LNCaP clone FGC (cell line): Measurements from ENCODE around the gene PLAAT1.

Source experiments
- DNase-seq: peaks from one replicate; pipeline ENCODE4 v3.0.0-alpha.2; 2011; ENCODE audit warnings: low read depth
- H3K4me3 ChIP-seq: 2 replicates; pipeline ENCODE4 v1.5.1; 2011; ENCODE audit warnings: mild to moderate bottlenecking, low read depth, low read length, control low read depth
- TF ChIP-seq, protein P1 (sequence below): IDR thresholded peaks from 2 replicates; pipeline ENCODE4 v1.5.1; 2012; ENCODE audit warnings: mild to moderate bottlenecking; ENCODE audit not compliant: control insufficient read depth, insufficient read depth; ENCODE audit errors: extremely low read depth

Gene PLAAT1

DNA sequence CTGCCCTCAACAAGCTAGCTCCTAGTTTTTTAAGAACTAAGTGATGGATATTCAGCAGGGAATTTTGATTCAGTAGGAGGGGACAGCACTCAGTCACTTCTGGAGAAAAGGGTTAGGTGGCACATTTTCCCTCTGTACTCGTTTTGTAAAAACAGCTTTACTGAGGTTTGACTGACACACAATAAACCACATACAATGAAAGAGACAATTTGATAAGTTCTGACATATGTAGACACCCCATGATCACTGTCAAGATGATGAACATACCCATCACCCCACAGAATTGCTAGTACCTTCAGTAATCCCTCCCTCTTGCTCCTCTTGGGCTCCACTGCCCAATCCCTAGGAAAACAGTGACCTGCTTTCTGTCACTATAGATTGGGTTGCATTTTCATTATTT is 29.0 kb upstream of the PLAAT1 start:
- no peak overlapping the region for H3K4me3 ChIP-seq
- no peak for DNase-seq
- TF ChIP-seq, protein P1, sequence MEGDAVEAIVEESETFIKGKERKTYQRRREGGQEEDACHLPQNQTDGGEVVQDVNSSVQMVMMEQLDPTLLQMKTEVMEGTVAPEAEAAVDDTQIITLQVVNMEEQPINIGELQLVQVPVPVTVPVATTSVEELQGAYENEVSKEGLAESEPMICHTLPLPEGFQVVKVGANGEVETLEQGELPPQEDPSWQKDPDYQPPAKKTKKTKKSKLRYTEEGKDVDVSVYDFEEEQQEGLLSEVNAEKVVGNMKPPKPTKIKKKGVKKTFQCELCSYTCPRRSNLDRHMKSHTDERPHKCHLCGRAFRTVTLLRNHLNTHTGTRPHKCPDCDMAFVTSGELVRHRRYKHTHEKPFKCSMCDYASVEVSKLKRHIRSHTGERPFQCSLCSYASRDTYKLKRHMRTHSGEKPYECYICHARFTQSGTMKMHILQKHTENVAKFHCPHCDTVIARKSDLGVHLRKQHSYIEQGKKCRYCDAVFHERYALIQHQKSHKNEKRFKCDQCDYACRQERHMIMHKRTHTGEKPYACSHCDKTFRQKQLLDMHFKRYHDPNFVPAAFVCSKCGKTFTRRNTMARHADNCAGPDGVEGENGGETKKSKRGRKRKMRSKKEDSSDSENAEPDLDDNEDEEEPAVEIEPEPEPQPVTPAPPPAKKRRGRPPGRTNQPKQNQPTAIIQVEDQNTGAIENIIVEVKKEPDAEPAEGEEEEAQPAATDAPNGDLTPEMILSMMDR: no peak

DNA sequence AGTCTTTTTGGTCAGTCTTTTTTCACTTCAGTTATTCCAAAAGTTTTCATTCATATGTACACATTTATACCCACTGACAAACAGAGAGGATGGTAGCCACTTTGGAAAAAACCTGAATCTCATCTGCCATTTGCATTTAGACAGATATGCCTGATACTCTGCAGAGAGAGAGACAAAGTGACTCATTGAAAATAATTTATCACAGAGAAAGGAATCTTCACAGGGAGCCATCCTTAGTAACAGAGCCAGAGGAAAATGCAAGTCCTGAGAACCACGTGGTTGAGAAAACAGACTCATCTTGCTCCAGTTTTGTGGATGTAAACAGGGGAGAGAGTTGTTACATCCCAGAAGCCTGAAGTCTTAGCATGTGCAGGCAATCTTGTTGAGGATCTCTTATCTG is 28.2 kb upstream of the PLAAT1 start:
- TF ChIP-seq, protein P1: no peak

DNA sequence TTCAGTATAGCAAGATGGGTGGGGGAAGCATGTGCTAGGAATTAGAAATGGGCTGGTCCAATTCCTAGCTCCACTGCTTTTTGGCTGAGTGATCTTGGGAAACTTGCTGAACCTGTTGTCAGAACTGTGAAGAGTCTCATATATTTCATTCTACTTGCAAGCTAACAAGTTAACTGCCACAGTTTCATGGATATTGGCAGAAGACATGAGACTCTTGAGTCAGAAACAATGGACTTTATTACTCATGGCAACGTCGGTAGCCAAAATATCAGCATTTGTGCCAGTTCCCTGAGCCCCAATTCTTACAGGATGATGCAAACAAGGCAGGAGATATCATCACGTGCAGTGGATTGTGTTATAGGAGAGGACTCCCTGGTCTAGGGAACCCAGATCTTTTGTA is 26.6 kb upstream of the PLAAT1 start:
- H3K4me3 ChIP-seq: no peak overlapping the region
- DNase-seq: peak; percentile 33
- TF ChIP-seq, protein P1: no peak

More for the DNA sequence above, 28.2 kb upstream of the PLAAT1 start:
- no peak overlapping the region for H3K4me3 ChIP-seq
- no peak for DNase-seq

DNA sequence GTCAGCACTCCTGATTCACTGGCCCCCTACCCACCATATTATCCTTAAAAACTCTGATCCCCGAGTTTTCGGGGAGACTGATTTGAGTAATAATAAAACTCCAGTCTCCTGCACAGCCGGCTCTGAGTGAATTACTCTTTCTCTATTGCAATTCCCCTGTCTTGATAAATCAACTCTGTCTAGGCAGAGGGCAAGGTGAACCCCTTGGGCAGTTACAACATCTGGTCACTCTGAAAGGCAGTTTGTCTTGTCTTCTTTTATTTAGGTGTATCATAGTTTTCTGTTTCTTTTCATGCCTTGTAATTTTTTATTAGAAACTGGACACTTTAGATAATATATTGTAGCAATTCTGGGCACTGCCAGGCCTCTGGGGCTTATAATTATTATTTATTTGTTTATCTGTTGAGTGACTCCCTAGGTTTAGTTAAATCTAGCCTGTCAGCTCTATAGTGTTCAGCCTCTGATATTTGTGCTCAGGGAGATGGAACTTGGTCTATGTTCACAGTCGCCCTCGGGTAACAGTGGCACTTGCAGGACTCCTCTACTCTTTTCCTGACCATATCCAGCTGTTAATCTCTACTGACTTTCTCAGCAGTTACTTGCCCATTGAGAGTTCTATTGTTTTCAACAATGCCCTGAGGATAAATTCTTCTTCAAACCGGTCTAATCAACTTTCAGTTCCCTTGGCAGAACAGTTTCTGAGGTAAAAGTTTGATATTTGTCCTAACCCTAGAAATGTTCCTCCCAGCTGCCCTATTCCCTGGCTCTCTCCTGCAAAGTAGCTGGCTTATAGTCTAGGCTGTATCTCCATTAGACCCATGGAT is 15.5 kb upstream of the PLAAT1 start:
- H3K4me3 ChIP-seq: no peak overlapping the region
- no peak for DNase-seq
- TF ChIP-seq, protein P1: no peak

DNA sequence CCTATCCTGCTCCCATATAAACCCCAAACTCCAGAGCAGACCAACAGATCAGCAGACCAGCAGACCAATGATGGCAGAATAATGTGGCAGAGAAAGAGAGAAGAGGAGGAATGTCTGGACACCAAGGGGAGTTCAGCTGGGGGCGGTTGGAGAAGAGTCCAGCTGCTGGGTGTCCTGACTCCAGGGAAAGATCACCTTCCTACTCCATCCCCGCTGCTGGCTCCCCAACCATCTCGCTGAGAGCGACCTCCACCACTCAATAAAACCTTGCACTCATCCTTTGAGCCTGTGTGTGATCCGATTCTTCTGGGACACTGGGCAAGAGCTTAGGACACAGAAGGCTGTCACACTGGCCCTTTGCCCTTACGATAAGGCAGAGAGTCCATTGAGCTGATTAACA is 12.8 kb upstream of the PLAAT1 start:
- no peak overlapping the region for H3K4me3 ChIP-seq
- TF ChIP-seq, protein P1: no peak
- DNase-seq: no peak

DNA sequence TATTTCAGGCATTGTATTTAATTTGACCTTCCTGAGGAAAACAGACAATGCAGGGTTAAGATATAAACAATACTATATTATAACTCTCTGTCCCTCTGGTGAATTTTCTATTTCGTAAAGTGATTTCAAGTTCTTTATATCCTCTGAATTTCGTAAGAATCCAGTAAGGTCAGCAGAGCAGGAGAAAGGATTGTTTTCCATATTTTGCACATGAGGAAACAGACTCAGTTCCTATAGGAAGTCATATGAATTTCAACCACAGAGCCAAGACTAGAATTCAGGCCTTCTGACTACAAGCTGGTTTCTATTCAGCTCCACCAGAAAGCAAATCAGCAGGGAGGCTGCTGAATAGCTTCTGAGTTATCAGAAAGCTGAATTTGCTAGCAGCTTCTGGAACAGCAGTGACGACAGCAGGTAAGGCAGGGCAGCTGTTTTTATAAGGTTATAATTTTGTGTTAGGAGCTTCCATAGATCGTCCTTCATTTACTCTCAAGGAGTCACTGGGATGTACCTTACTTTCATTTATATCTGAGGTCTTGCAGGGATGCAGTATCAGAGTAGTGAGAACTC is 11.1 kb upstream of the PLAAT1 start:
- TF ChIP-seq, protein P1: no peak
- no peak overlapping the region for H3K4me3 ChIP-seq

DNA sequence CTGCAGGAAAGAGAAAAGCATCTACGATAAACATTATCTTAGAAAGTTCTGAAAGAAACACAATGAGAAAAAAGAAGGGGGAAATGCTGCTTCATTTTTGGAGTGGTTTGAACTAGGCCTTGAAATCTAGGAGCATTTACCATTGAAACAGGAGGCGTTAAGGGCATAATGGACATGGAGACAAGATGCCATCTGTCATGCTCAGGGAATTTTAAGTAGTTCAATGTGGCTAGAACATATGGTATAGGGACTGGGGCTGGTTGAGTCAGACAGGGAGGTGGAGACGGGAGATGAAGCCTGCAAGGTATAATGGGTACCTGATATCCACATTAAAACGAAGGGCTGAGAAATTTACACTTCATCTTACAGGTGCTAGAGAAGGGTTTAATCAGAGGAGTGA is 10.4 kb upstream of the PLAAT1 start:
- no peak for DNase-seq
- no peak overlapping the region for H3K4me3 ChIP-seq
- TF ChIP-seq, protein P1: no peak

More for the DNA sequence above, 11.1 kb upstream of the PLAAT1 start:
- no peak for DNase-seq
